Colonic mucosa (tissue), 4 donors: Measurements from ENCODE around the gene CIDEA. TPM values are rescaled to one million over a fixed set of nuclear protein-coding genes. Genes with fewer than 3 reads are reported as not detected.

ENCODE experiments used
- DNase-seq: peaks from one replicate; pipeline ENCODE4 v3.0.0-alpha.2; 2020
- H3K27ac ChIP-seq: fragments of 200-600 bp; one replicate; pipeline ENCODE4 v1.8.0; 2021
- H3K27me3 ChIP-seq: fragments of 200-600 bp; one replicate; pipeline ENCODE4 v1.8.0; 2021
- H3K36me3 ChIP-seq: fragments of 200-600 bp; one replicate; pipeline ENCODE4 v1.8.0; 2021
- H3K4me1 ChIP-seq: fragments of 200-600 bp; one replicate; pipeline ENCODE4 v1.8.0; 2021; ENCODE audit warnings: mild to moderate bottlenecking
- H3K4me3 ChIP-seq: fragments of 200-600 bp; one replicate; pipeline ENCODE4 v1.8.0; 2021
- H3K9ac ChIP-seq, 2 donors: one replicate each; pipeline ENCODE4 v1.7.0; 2013; ENCODE audit warnings: control low read depth in 2 of 2, low read depth in 2 of 2, low read length in 2 of 2
- H3K9me3 ChIP-seq: fragments of 200-600 bp; one replicate; pipeline ENCODE4 v1.8.0; 2021
- intact Hi-C: fragments of 100-400 bp; cut with DNase I; formaldehyde crosslinking; loops from one replicate; pipeline ENCODE4 v1.14.1; 2022
- total RNA-seq, 2 donors: library from RNA; stranded (reverse); fragmentation: NEBNext Ultra II Directional in 1 of 2; extraction: Animal tissue kit (Norgen Biotek cat#: 25700) in 1 of 2; gene quantifications; one replicate each; pipeline ENCODE4 v1.2.1, GENCODE V29; 2021
- TF ChIP-seq, protein P1 (sequence below): fragments of 200-600 bp; IDR thresholded peaks from one replicate; pipeline ENCODE4 v1.8.0; 2022; ENCODE audit warnings: antibody characterized with exemption, mild to moderate bottlenecking
- donor health status: healthy.
- donor health status: DM: no; HTN: no; CAD: no.
- donor health status: DM: no; HTN: no; CAD: no.

The CIDEA gene
- total RNA-seq, 2 donors from 2014 or later: not detected

DNA sequence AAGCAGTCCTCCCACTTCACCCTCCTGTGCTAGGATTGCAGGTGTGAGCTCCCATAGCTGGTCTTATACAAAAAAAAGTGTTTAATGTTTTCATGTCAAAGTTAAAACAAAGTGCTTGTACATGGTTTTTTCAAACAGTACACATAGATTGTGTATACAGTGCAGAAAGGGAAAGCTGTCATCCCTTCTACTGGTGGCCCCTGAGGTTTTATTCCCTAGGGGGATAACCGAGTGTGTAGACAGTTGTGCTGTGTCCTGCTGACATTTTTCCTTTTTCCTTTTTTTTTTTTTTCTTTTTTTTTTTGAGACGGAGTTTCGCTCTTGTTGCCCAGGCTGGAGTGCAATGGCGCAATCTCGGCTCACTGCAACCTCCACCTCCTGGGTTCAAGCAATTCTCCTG, 64.7 kb downstream of the CIDEA start:
- no peak overlapping the region for H3K27ac ChIP-seq
- no peak overlapping the region for H3K9ac ChIP-seq
- H3K4me1 ChIP-seq: no peaks in the 10 kb centered on the region
- intact Hi-C loops: no loop called here
- H3K27me3 ChIP-seq: no peaks in the 10 kb centered on the region
- H3K36me3 ChIP-seq: peaks cover 4% of the 10 kb centered on the region
- H3K4me3 ChIP-seq: no peak overlapping the region
- H3K9me3 ChIP-seq: no peaks in the 10 kb centered on the region
- no peak for DNase-seq
- TF ChIP-seq, protein P1, sequence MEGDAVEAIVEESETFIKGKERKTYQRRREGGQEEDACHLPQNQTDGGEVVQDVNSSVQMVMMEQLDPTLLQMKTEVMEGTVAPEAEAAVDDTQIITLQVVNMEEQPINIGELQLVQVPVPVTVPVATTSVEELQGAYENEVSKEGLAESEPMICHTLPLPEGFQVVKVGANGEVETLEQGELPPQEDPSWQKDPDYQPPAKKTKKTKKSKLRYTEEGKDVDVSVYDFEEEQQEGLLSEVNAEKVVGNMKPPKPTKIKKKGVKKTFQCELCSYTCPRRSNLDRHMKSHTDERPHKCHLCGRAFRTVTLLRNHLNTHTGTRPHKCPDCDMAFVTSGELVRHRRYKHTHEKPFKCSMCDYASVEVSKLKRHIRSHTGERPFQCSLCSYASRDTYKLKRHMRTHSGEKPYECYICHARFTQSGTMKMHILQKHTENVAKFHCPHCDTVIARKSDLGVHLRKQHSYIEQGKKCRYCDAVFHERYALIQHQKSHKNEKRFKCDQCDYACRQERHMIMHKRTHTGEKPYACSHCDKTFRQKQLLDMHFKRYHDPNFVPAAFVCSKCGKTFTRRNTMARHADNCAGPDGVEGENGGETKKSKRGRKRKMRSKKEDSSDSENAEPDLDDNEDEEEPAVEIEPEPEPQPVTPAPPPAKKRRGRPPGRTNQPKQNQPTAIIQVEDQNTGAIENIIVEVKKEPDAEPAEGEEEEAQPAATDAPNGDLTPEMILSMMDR: no peak

DNA sequence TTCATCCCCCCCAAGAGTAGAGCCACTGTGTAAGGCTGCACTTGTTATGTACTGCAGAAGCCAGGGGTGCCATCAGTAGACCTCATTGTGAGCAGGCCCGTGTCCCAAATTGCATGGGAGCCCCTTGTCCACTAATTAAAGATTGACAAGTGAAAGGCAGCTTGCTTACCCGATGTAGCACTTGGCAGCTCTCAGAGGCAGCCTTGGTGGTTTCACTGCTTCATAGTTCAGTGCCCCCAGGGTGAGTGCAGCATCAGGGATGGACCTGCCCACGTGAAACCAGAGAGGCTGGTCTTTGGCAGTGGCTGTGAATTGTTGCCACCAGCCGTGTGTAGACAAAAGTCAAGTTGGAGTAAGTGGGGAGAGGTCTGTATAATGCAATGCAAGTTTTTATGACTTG, 67.2 kb downstream of the CIDEA start:
- Histone ChIP-seq H3K4me1 (no peaks in the 10 kb centered on the region), H3K27me3 (no peaks in the 10 kb centered on the region), H3K4me3 (no peak overlapping the region), H3K9ac (no peak overlapping the region), H3K9me3 (no peaks in the 10 kb centered on the region), H3K36me3 (peaks cover 13% of the 10 kb centered on the region), H3K27ac (no peak overlapping the region)
- TF ChIP-seq, protein P1: no peak
- intact Hi-C loops: loop anchor here (10.0 kb wide), 1 partner anchor 53 kb away; the partner anchor contains the start of gene AFG3L2
- no peak for DNase-seq

DNA sequence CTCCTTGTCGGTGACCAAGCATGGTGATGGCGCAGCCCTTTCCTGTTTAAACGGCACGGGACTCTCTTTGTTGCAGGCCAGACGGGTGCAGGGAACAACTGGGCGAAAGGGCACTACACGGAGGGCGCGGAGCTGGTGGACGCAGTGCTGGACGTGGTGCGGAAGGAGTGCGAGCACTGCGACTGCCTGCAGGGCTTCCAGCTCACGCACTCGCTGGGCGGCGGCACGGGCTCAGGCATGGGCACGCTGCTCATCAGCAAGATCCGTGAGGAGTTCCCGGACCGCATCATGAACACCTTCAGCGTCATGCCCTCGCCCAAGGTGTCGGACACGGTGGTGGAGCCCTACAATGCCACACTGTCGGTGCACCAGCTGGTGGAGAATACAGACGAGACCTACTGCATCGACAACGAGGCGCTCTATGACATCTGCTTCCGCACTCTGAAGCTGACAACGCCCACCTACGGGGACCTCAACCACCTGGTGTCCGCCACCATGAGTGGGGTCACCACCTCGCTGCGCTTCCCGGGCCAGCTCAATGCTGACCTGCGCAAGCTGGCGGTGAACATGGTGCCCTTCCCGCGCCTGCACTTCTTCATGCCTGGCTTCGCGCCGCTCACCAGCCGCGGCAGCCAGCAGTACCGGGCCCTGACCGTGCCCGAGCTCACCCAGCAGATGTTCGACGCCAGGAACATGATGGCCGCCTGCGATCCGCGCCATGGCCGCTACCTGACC, 71.0 kb downstream of the CIDEA start:
- DNase-seq: no peak
- H3K27me3 ChIP-seq: no peaks in the 10 kb centered on the region
- TF ChIP-seq, protein P1: no peak
- intact Hi-C loops: loop anchor here (10.0 kb wide), 1 partner anchor 50 kb away; the partner anchor contains the start of gene AFG3L2
- H3K9ac ChIP-seq: no peak overlapping the region
- H3K36me3 ChIP-seq: peaks cover 22% of the 10 kb centered on the region
- H3K4me1 ChIP-seq: no peaks in the 10 kb centered on the region
- no peaks in the 10 kb centered on the region for H3K9me3 ChIP-seq
- H3K27ac ChIP-seq: no peak overlapping the region
- no peak overlapping the region for H3K4me3 ChIP-seq

DNA sequence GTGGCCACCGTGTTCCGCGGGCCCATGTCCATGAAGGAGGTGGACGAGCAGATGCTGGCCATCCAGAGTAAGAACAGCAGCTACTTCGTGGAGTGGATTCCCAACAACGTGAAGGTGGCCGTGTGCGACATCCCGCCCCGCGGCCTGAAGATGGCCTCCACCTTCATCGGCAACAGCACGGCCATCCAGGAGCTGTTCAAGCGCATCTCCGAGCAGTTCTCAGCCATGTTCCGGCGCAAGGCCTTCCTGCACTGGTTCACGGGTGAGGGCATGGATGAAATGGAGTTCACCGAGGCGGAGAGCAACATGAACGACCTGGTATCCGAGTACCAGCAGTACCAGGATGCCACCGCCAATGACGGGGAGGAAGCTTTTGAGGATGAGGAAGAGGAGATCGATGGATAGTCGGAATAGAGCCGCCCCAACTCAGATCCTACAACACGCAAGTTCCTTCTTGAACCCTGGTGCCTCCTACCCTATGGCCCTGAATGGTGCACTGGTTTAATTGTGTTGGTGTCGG, 71.6 kb downstream of the CIDEA start:
- Histone ChIP-seq H3K36me3 (peaks cover 19% of the 10 kb centered on the region), H3K4me1 (no peaks in the 10 kb centered on the region), H3K9ac (no peak overlapping the region), H3K9me3 (no peaks in the 10 kb centered on the region), H3K27ac (no peak overlapping the region), H3K4me3 (no peak overlapping the region), H3K27me3 (no peaks in the 10 kb centered on the region)
- TF ChIP-seq, protein P1: no peak
- intact Hi-C loops: loop anchor here (10.0 kb wide), 1 partner anchor 49 kb away; the partner anchor contains the start of gene AFG3L2
- no peak for DNase-seq

DNA sequence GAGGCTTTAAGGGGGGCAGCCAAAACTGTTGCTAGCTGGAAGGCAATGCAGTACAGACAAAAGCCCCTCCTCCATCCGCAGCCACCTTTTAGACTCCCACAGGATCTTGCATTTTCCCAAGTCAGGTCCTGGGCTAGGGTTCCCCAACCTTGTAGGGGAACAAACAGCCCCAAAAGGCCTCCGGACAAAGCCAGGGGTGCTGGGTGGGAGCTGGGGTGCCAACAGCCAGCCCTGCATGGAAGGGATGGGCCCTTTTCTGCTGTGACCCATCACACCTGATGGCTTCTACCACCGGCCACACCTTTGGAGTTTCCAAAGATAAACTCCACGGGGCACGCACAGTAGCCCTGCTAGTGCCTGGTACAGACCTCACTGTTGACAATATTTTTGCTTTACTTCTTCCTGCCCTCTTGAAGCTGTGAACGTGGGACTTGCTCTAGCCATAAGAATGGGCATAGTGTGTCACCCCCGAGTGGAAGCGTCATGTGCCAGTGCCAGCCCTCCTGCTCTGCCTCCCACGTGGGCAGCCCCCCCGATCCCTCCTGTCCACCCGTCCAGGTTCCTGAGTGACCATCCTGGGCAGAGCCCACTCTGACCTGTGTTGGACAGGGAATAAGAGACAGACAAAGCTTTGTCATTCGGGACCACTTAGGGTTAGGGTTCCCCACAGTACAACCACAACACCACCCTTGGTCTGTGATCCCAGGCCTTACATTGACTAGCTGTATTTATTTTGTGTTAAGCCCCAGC, 72.7 kb downstream of the CIDEA start:
- Histone ChIP-seq H3K4me3 (no peak overlapping the region), H3K27ac (no peak overlapping the region), H3K36me3 (peaks cover 18% of the 10 kb centered on the region), H3K27me3 (no peaks in the 10 kb centered on the region), H3K4me1 (no peaks in the 10 kb centered on the region), H3K9ac (no peak overlapping the region), H3K9me3 (no peaks in the 10 kb centered on the region)
- TF ChIP-seq, protein P1: no peak
- no peak for DNase-seq
- intact Hi-C loops: loop anchor here (10.0 kb wide), 1 partner anchor 48 kb away; the partner anchor contains the start of gene AFG3L2

Other genes with a start within 250 kb of the CIDEA start
- under 1 TPM; 0.19 to 0.40 TPM for gene ANKRD62, start 160.5 kb upstream of the CIDEA start, total RNA-seq
- 10 to 100 TPM in 1 of 2 donors, 1 to 10 TPM in 1; 7.8 to 41.6 TPM for gene TUBB6, start 53.9 kb downstream of the CIDEA start, total RNA-seq
- 100 to 1,000 TPM in 1 of 2 donors, 10 to 100 TPM in 1; 94.3 to 112 TPM for gene AFG3L2, start 122.9 kb downstream of the CIDEA start, total RNA-seq
- 1 to 10 TPM; 1.6 to 5.6 TPM for gene PRELID3A, start 153.6 kb downstream of the CIDEA start, total RNA-seq